OCI-LY1 (cell line): Measurements from ENCODE around the gene EOLA1.

Experiments used
- EZH2 ChIP-seq: fragments of 200-600 bp; sonication (generic), shearing (Covaris generic); IDR thresholded peaks from 2 replicates; pipeline ENCODE4 v1.8.0; 2017; ENCODE audit warnings: borderline replicate concordance, mixed run types, mild to moderate bottlenecking, antibody characterized with exemption, low read length, moderate library complexity, mixed read lengths
- TF ChIP-seq, protein P1 (sequence below): fragments of 200-600 bp; sonication (generic), shearing (Covaris generic); IDR thresholded peaks from 2 replicates; pipeline ENCODE4 v1.5.1; 2017; ENCODE audit warnings: mild to moderate bottlenecking, antibody characterized with exemption, low read length, moderate library complexity, mixed read lengths

DNA sequence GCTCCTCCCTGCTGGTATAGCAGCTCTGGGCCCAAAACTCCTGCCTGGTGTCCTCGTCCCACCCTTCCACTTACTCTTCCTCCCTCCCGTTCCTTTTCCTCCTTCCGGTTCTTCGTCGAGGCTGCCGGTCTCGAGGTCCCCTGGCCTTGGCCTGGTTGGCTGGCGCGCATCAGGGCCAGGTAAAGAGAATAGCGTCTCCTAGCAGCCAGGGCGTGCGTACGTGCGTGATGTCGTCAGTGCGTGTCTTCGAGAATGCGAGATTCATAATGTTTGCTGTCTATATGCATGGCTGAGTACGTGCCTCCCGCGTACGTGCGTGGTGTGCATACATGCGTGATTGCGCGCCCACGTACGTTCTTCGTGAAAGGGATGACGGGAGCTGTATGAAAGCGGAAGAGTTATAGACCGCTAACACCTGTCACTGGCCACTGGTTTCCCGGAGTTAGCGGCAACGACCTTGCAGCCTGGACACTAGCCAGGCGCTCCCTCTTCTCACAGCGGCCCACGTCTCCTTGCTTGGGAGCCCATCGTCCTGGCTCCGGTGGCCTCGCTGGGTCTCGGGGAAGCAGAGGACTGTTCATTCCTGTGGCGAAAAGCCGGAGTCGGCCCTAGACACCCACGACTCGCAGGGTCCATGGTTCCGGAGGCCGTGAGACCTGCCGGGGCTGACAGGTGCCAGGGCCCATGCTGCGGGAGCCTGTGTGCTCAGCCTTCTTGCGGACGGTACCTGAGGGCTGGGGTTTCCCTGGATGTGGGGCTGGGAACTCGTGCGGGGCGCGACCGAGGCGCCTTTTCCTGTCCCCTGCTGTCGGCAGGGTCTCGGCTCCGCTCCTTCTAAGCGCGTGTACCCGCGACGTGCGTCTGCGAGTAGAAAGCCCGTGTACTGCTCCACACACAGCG lies at the start of gene EOLA1:
- TF ChIP-seq, protein P1, sequence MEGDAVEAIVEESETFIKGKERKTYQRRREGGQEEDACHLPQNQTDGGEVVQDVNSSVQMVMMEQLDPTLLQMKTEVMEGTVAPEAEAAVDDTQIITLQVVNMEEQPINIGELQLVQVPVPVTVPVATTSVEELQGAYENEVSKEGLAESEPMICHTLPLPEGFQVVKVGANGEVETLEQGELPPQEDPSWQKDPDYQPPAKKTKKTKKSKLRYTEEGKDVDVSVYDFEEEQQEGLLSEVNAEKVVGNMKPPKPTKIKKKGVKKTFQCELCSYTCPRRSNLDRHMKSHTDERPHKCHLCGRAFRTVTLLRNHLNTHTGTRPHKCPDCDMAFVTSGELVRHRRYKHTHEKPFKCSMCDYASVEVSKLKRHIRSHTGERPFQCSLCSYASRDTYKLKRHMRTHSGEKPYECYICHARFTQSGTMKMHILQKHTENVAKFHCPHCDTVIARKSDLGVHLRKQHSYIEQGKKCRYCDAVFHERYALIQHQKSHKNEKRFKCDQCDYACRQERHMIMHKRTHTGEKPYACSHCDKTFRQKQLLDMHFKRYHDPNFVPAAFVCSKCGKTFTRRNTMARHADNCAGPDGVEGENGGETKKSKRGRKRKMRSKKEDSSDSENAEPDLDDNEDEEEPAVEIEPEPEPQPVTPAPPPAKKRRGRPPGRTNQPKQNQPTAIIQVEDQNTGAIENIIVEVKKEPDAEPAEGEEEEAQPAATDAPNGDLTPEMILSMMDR = no peak
- no peak for TF ChIP-seq EZH2
